ENCODE measurements around the gene ACP3. TPM values are rescaled to one million over a fixed set of nuclear protein-coding genes. Genes with fewer than 3 reads are reported as not detected.
A peak's percentile ranks its signal among the peaks of the same experiment; 100 is the strongest.
"Not testable (repeated sequence)": the region's sequence is repeated elsewhere in the genome, so short reads cannot be mapped to it uniquely, and the experiment has no call there.

ACP3 gene
- total RNA-seq, 2 donors from 2014 or later, result 1,778 to 14,359 TPM

GRCh38 chr3:132356568-132356967 is 39.4 kb downstream of the ACP3 start:
- TF ChIP-seq POLR2A (IDR thresholded peaks at IDR 0.05), result no peak
- TF ChIP-seq POLR2AphosphoS5 (IDR thresholded peaks at IDR 0.05), result no peak
- TF ChIP-seq, protein P1, sequence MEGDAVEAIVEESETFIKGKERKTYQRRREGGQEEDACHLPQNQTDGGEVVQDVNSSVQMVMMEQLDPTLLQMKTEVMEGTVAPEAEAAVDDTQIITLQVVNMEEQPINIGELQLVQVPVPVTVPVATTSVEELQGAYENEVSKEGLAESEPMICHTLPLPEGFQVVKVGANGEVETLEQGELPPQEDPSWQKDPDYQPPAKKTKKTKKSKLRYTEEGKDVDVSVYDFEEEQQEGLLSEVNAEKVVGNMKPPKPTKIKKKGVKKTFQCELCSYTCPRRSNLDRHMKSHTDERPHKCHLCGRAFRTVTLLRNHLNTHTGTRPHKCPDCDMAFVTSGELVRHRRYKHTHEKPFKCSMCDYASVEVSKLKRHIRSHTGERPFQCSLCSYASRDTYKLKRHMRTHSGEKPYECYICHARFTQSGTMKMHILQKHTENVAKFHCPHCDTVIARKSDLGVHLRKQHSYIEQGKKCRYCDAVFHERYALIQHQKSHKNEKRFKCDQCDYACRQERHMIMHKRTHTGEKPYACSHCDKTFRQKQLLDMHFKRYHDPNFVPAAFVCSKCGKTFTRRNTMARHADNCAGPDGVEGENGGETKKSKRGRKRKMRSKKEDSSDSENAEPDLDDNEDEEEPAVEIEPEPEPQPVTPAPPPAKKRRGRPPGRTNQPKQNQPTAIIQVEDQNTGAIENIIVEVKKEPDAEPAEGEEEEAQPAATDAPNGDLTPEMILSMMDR (IDR thresholded peaks at IDR 0.05), result no peak
- H3K36me3 ChIP-seq, result peaks cover 4 to 12% of the 10 kb centered on the region in 2 donors
- 92% methylated on average over 5 of the region's 5 CpGs for WGBS
- no peaks in the 10 kb centered on the region for H3K27me3 ChIP-seq (replicated peaks; ENCODE audit: insufficient read depth)
- no peaks in the 10 kb centered on the region for H3K4me1 ChIP-seq (replicated peaks)
- no peak for DNase-seq (ENCODE audit: low spot score)
- peak overlapping the region in 1 of 2 donors; percentile 17 for H3K27ac ChIP-seq
- H3K4me3 ChIP-seq, result no peak overlapping the region
- intact Hi-C loops (cut with DNase I), result no loop called here
- H3K9me3 ChIP-seq, result no peaks in the 10 kb centered on the region

- Histone ChIP-seq H3K36me3 (peaks cover 4 to 11% of the 10 kb centered on the region in 2 donors), H3K27ac (peak overlapping the region; percentile 21 to 45), H3K4me3 (no peak overlapping the region), H3K27me3 (replicated peaks; ENCODE audit: insufficient read depth) (no peaks in the 10 kb centered on the region), H3K9me3 (no peaks in the 10 kb centered on the region), H3K4me1 (replicated peaks) (no peaks in the 10 kb centered on the region)
- DNase-seq (ENCODE audit: low spot score), result no peak
- intact Hi-C loops (cut with DNase I), result no loop called here
- no peak for TF ChIP-seq POLR2A (IDR thresholded peaks at IDR 0.05)
- no peak for TF ChIP-seq POLR2AphosphoS5 (IDR thresholded peaks at IDR 0.05)
- WGBS, result 67% methylated on average over 1 of the region's 1 CpG
Observed at GRCh38 chr3:132360717-132361116, 43.5 kb downstream of the ACP3 start.

- TF ChIP-seq, protein P1 (IDR thresholded peaks at IDR 0.05), result no peak
- TF ChIP-seq POLR2A (IDR thresholded peaks at IDR 0.05), result no peak
- TF ChIP-seq POLR2AphosphoS5 (IDR thresholded peaks at IDR 0.05), result no peak
- Histone ChIP-seq H3K27me3 (replicated peaks; ENCODE audit: insufficient read depth) (no peaks in the 10 kb centered on the region), H3K9me3 (no peaks in the 10 kb centered on the region), H3K36me3 (no peaks in the 10 kb centered on the region), H3K4me1 (replicated peaks) (no peaks in the 10 kb centered on the region), H3K27ac (no peak overlapping the region), H3K4me3 (no peak overlapping the region)
- WGBS, result 79% methylated on average over 2 of the region's 2 CpGs
- no peak for DNase-seq (ENCODE audit: low spot score)
- intact Hi-C loops (cut with DNase I), result no loop called here
Observed at GRCh38 chr3:132362329-132362728, 45.1 kb downstream of the ACP3 start.

- Histone ChIP-seq H3K27me3 (replicated peaks; ENCODE audit: insufficient read depth) (no peaks in the 10 kb centered on the region), H3K4me3 (no peak overlapping the region), H3K9me3 (no peaks in the 10 kb centered on the region), H3K36me3 (no peaks in the 10 kb centered on the region), H3K4me1 (replicated peaks) (no peaks in the 10 kb centered on the region), H3K27ac (no peak overlapping the region)
- 86% methylated on average over 2 of the region's 2 CpGs for WGBS
- TF ChIP-seq, protein P1 (IDR thresholded peaks at IDR 0.05), result no peak
- no peak for TF ChIP-seq POLR2AphosphoS5 (IDR thresholded peaks at IDR 0.05)
- no peak for TF ChIP-seq POLR2A (IDR thresholded peaks at IDR 0.05)
- DNase-seq (ENCODE audit: low spot score), result no peak
- intact Hi-C loops (cut with DNase I), result no loop called here
Observed at GRCh38 chr3:132368515-132368914, 51.3 kb downstream of the ACP3 start.

- Histone ChIP-seq H3K4me3 (no peak overlapping the region), H3K36me3 (no peaks in the 10 kb centered on the region), H3K9me3 (no peaks in the 10 kb centered on the region), H3K4me1 (replicated peaks) (no peaks in the 10 kb centered on the region), H3K27me3 (replicated peaks; ENCODE audit: insufficient read depth) (no peaks in the 10 kb centered on the region), H3K27ac (no peak overlapping the region)
- intact Hi-C loops (cut with DNase I), result no loop called here
- TF ChIP-seq, protein P1 (IDR thresholded peaks at IDR 0.05), result no peak
- no peak for TF ChIP-seq POLR2AphosphoS5 (IDR thresholded peaks at IDR 0.05)
- TF ChIP-seq POLR2A (IDR thresholded peaks at IDR 0.05), result no peak
- DNase-seq (ENCODE audit: low spot score), result no peak
Observed at GRCh38 chr3:132368962-132369361, 51.8 kb downstream of the ACP3 start.

DNA sequence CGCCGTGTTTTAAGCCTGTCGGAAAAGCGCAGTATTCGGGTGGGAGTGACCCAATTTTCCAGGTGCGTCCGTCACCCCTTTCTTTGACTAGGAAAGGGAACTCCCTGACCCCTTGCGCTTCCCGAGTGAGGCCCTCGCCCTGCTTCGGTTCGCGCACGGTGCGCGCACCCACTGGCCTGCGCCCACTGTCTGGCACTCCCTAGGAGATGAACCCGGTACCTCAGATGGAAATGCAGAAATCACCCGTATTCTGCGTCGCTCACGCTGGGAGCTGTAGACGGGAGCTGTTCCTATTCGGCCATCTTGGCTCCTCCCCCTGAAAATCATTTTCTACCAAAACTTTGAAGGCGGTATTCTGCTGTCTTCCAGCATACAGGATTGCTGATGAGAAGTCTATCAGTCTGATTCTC is 59.7 kb downstream of the ACP3 start:
- H3K27me3 ChIP-seq (replicated peaks; ENCODE audit: insufficient read depth); H3K4me1 ChIP-seq (replicated peaks); H3K9me3 ChIP-seq; DNase-seq (ENCODE audit: low spot score); H3K36me3 ChIP-seq; intact Hi-C loops (cut with DNase I): not testable (repeated sequence)
- H3K4me3 ChIP-seq, result peak overlapping the region in 1 of 2 donors; percentile 13
- H3K27ac ChIP-seq, result peak overlapping the region in 1 of 2 donors; percentile 26
- 92% methylated on average over 25 of the region's 25 CpGs for WGBS
